ENCODE data around the gene CDKN2B-AS1.

CDKN2B-AS1 gene

GRCh38 chr9:21982861-21983560 lies 11.6 kb upstream of the CDKN2B-AS1 start:
- H3K79me2 ChIP-seq: no peaks in the 10 kb centered on the region
- no peak overlapping the region for H3K4me2 ChIP-seq (ENCODE audit: low read length)
- H3K9ac ChIP-seq: no peak overlapping the region
- no peak overlapping the region for H2AFZ ChIP-seq
- no peaks in the 10 kb centered on the region for H3K27me3 ChIP-seq (ENCODE audit: control insufficient read depth, insufficient read depth, low read length)
- H3K9me3 ChIP-seq (ENCODE audit: control insufficient read depth, low read length): no peaks in the 10 kb centered on the region
- no peaks in the 10 kb centered on the region for H3K36me3 ChIP-seq (ENCODE audit: control insufficient read depth, insufficient read depth, low read length)
- TF ChIP-seq, protein P1, sequence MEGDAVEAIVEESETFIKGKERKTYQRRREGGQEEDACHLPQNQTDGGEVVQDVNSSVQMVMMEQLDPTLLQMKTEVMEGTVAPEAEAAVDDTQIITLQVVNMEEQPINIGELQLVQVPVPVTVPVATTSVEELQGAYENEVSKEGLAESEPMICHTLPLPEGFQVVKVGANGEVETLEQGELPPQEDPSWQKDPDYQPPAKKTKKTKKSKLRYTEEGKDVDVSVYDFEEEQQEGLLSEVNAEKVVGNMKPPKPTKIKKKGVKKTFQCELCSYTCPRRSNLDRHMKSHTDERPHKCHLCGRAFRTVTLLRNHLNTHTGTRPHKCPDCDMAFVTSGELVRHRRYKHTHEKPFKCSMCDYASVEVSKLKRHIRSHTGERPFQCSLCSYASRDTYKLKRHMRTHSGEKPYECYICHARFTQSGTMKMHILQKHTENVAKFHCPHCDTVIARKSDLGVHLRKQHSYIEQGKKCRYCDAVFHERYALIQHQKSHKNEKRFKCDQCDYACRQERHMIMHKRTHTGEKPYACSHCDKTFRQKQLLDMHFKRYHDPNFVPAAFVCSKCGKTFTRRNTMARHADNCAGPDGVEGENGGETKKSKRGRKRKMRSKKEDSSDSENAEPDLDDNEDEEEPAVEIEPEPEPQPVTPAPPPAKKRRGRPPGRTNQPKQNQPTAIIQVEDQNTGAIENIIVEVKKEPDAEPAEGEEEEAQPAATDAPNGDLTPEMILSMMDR (IDR thresholded peaks at IDR 0.05): no peak
- no peaks in the 10 kb centered on the region for H3K4me1 ChIP-seq
- H3K27ac ChIP-seq: no peak overlapping the region
- H3K4me3 ChIP-seq (ENCODE audit: low read depth, low read length): no peak overlapping the region

- Histone ChIP-seq H3K36me3 (ENCODE audit: control insufficient read depth, insufficient read depth, low read length) (no peaks in the 10 kb centered on the region), H3K4me2 (ENCODE audit: low read length) (no peak overlapping the region), H3K27ac (no peak overlapping the region), H3K9ac (no peak overlapping the region), H3K9me3 (ENCODE audit: control insufficient read depth, low read length) (no peaks in the 10 kb centered on the region), H3K79me2 (no peaks in the 10 kb centered on the region), H3K4me1 (no peaks in the 10 kb centered on the region), H2AFZ (no peak overlapping the region), H3K27me3 (ENCODE audit: control insufficient read depth, insufficient read depth, low read length) (no peaks in the 10 kb centered on the region), H3K4me3 (ENCODE audit: low read depth, low read length) (no peak overlapping the region)
- TF ChIP-seq, protein P1 (IDR thresholded peaks at IDR 0.05): no peak
Measured at GRCh38 chr9:21983561-21983935, 11.0 kb upstream of the CDKN2B-AS1 start.

GRCh38 chr9:21984101-21984500 lies 10.5 kb upstream of the CDKN2B-AS1 start:
- no peaks in the 10 kb centered on the region for H3K4me1 ChIP-seq
- no peak overlapping the region for H3K4me2 ChIP-seq (ENCODE audit: low read length)
- no peaks in the 10 kb centered on the region for H3K36me3 ChIP-seq (ENCODE audit: control insufficient read depth, insufficient read depth, low read length)
- H3K27ac ChIP-seq: no peak overlapping the region
- H3K27me3 ChIP-seq (ENCODE audit: control insufficient read depth, insufficient read depth, low read length): peaks cover 3% of the 10 kb centered on the region
- no peak overlapping the region for H3K4me3 ChIP-seq (ENCODE audit: low read depth, low read length)
- H2AFZ ChIP-seq: no peak overlapping the region
- H3K9me3 ChIP-seq (ENCODE audit: control insufficient read depth, low read length): no peaks in the 10 kb centered on the region
- no peaks in the 10 kb centered on the region for H3K79me2 ChIP-seq
- TF ChIP-seq, protein P1 (IDR thresholded peaks at IDR 0.05): no peak
- H3K9ac ChIP-seq: no peak overlapping the region

DNA sequence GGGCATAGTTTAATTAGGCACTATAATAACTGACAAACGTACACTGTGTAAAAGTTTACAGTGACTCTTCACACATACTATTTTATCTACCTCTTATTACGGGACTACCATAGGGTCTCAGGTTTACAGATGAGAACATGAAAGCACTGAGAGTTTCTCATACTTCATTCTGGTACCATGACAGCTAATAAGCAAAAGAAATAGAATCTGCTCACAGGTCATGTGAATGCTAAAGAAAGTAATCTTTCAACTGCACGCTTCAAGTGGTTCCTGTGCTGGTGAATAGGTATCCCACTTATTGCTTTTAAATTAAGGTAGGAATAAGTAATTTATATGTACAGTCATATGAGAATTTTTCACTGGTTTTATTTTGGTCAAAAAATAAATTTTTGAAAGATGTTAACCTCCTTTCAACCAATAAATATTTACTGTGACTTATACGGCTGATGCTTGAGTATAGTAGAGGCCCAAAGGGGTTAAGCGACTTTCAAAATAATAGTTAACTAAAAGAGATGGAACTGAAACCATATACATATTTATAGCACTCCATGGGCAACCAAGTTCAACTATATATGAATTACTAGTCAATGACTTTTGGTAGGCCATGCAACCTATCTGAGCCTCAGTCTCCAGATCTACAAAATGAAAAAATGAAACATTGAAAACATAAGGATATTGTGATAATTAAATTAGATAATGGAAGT lies 8.5 kb upstream of the CDKN2B-AS1 start:
- H3K4me1 ChIP-seq: no peaks in the 10 kb centered on the region
- H3K36me3 ChIP-seq (ENCODE audit: control insufficient read depth, insufficient read depth, low read length): no peaks in the 10 kb centered on the region
- H3K27me3 ChIP-seq (ENCODE audit: control insufficient read depth, insufficient read depth, low read length): peaks cover 12% of the 10 kb centered on the region
- H3K79me2 ChIP-seq: no peaks in the 10 kb centered on the region
- no peak overlapping the region for H3K27ac ChIP-seq
- H3K9ac ChIP-seq: no peak overlapping the region
- TF ChIP-seq, protein P1 (IDR thresholded peaks at IDR 0.05): no peak
- no peaks in the 10 kb centered on the region for H3K9me3 ChIP-seq (ENCODE audit: control insufficient read depth, low read length)
- H3K4me3 ChIP-seq (ENCODE audit: low read depth, low read length): no peak overlapping the region
- no peak overlapping the region for H2AFZ ChIP-seq
- no peak overlapping the region for H3K4me2 ChIP-seq (ENCODE audit: low read length)

All from parathyroid adenoma (tissue), 2 donors.